ENCODE measurements around the gene PROS1. TPM values are rescaled to one million over a fixed set of nuclear protein-coding genes. Genes with fewer than 3 reads are reported as not detected.
"Not testable (repeated sequence)": the region's sequence is repeated elsewhere in the genome, so short reads cannot be mapped to it uniquely, and the experiment has no call there.

PROS1 gene
- total RNA-seq, 2 experiments from 2014 or later = 0.09 TPM; not detected in 1

DNA sequence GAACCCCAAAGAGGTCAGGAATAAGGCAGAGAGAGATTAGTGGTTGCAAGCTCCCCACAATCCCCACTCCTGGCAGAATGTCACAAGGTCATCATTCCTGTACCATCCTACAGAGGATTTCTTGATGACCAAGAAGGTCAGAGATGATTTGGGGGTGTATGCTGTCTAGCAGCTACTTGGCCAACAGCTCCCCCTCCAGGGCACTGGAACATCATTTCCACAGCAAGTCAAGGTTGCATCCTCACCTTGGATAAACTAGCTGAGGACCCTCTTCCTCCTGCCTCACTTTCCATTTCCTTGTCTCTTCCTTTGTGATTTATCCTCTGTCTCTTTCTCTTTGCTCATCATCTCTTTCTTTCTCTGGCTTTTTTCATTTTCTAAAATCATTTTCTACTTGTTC is 106.3 kb downstream of the PROS1 start:
- Histone ChIP-seq H2AFZ (ENCODE audit: low read length) (no peak overlapping the region), H3K4me3 (ENCODE audit: low read depth, low read length, poor library complexity, severe bottlenecking) (no peak overlapping the region), H3K4me1 (ENCODE audit: insufficient read depth, low read length, poor library complexity, severe bottlenecking) (no peaks in the 10 kb centered on the region), H3K79me2 (ENCODE audit: insufficient read depth, low read depth, low read length) (no peaks in the 10 kb centered on the region), H3K36me3 (ENCODE audit: insufficient read depth, low read length) (no peaks in the 10 kb centered on the region), H3K27ac (ENCODE audit: low read depth, low read length, poor library complexity, severe bottlenecking) (no peak overlapping the region), H3K9me3 (ENCODE audit: low read length) (no peaks in the 10 kb centered on the region), H3K9me2 (ENCODE audit: insufficient read depth, low read length) (no peaks in the 10 kb centered on the region), H4K20me1 (ENCODE audit: insufficient read depth, low read length) (no peaks in the 10 kb centered on the region), H3K4me2 (ENCODE audit: low read length) (no peak overlapping the region)
- TF ChIP-seq EZH2phosphoT487 (IDR thresholded peaks at IDR 0.05; ENCODE audit: borderline replicate concordance, low read depth, low read length) = no peak
- TF ChIP-seq, protein P1, sequence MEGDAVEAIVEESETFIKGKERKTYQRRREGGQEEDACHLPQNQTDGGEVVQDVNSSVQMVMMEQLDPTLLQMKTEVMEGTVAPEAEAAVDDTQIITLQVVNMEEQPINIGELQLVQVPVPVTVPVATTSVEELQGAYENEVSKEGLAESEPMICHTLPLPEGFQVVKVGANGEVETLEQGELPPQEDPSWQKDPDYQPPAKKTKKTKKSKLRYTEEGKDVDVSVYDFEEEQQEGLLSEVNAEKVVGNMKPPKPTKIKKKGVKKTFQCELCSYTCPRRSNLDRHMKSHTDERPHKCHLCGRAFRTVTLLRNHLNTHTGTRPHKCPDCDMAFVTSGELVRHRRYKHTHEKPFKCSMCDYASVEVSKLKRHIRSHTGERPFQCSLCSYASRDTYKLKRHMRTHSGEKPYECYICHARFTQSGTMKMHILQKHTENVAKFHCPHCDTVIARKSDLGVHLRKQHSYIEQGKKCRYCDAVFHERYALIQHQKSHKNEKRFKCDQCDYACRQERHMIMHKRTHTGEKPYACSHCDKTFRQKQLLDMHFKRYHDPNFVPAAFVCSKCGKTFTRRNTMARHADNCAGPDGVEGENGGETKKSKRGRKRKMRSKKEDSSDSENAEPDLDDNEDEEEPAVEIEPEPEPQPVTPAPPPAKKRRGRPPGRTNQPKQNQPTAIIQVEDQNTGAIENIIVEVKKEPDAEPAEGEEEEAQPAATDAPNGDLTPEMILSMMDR (conservative IDR thresholded peaks at IDR 0.05; ENCODE audit: low read length) = 0 out of 2 replicates have a peak, but pooled peaks have one; percentile 13
- ChIA-PET CTCF (ENCODE audit: unreplicated experiment) (no interaction called here), POLR2A (interaction anchor here (0.7 kb wide), 1 partner anchor 273 kb away, joined by 3 read pairs; no protein-coding TSS in a partner anchor)
- DNase-seq (ENCODE audit: low spot score) = no peak
- intact Hi-C loops (cut with micrococcal nuclease; ENCODE audit: unreplicated experiment) = no loop called here
- BruUV-seq (replicated peaks) = no TSS peak

GRCh38 chr3:93861017-93861416 is 112.7 kb downstream of the PROS1 start:
- Histone ChIP-seq H3K4me2 (ENCODE audit: low read length) (no peak overlapping the region), H3K79me2 (ENCODE audit: insufficient read depth, low read depth, low read length) (no peaks in the 10 kb centered on the region), H3K36me3 (ENCODE audit: insufficient read depth, low read length) (no peaks in the 10 kb centered on the region), H2AFZ (ENCODE audit: low read length) (no peak overlapping the region), H4K20me1 (ENCODE audit: insufficient read depth, low read length) (no peaks in the 10 kb centered on the region), H3K9me3 (ENCODE audit: low read length) (no peaks in the 10 kb centered on the region), H3K4me1 (ENCODE audit: insufficient read depth, low read length, poor library complexity, severe bottlenecking) (no peaks in the 10 kb centered on the region), H3K4me3 (ENCODE audit: low read depth, low read length, poor library complexity, severe bottlenecking) (no peak overlapping the region), H3K9me2 (ENCODE audit: insufficient read depth, low read length) (no peaks in the 10 kb centered on the region), H3K27ac (ENCODE audit: low read depth, low read length, poor library complexity, severe bottlenecking) (no peak overlapping the region)
- ChIA-PET POLR2A (interaction anchor here (0.6 to 0.9 kb wide), 2 partner anchors 10 to 44 kb away, joined by 3 read pairs; no protein-coding TSS in a partner anchor), CTCF (ENCODE audit: unreplicated experiment) (no interaction called here)
- TF ChIP-seq, protein P1 (conservative IDR thresholded peaks at IDR 0.05; ENCODE audit: low read length) = no peak
- no TSS peak for BruUV-seq (replicated peaks)
- intact Hi-C loops (cut with micrococcal nuclease; ENCODE audit: unreplicated experiment) = no loop called here
- DNase-seq (ENCODE audit: low spot score) = no peak

GRCh38 chr3:93855401-93855800 is 118.3 kb downstream of the PROS1 start:
- H3K4me3 ChIP-seq (ENCODE audit: low read depth, low read length, poor library complexity, severe bottlenecking) = no peak overlapping the region
- H3K9me2 ChIP-seq (ENCODE audit: insufficient read depth, low read length) = no peaks in the 10 kb centered on the region
- BruUV-seq (replicated peaks) = no TSS peak
- intact Hi-C loops (cut with micrococcal nuclease; ENCODE audit: unreplicated experiment) = no loop called here
- DNase-seq (ENCODE audit: low spot score) = no peak
- CTCF ChIA-PET (ENCODE audit: unreplicated experiment) = no interaction called here
- H3K9me3 ChIP-seq (ENCODE audit: low read length) = no peaks in the 10 kb centered on the region
- H4K20me1 ChIP-seq (ENCODE audit: insufficient read depth, low read length) = no peaks in the 10 kb centered on the region
- POLR2A ChIA-PET = no interaction called here
- no peaks in the 10 kb centered on the region for H3K79me2 ChIP-seq (ENCODE audit: insufficient read depth, low read depth, low read length)
- H3K36me3 ChIP-seq (ENCODE audit: insufficient read depth, low read length) = no peaks in the 10 kb centered on the region
- TF ChIP-seq, protein P1 (conservative IDR thresholded peaks at IDR 0.05; ENCODE audit: low read length) = no peak
- TF ChIP-seq EZH2phosphoT487 (IDR thresholded peaks at IDR 0.05; ENCODE audit: borderline replicate concordance, low read depth, low read length) = no peak
- no peak overlapping the region for H2AFZ ChIP-seq (ENCODE audit: low read length)
- H3K27ac ChIP-seq (ENCODE audit: low read depth, low read length, poor library complexity, severe bottlenecking) = no peak overlapping the region
- no peak overlapping the region for H3K4me2 ChIP-seq (ENCODE audit: low read length)
- no peaks in the 10 kb centered on the region for H3K4me1 ChIP-seq (ENCODE audit: insufficient read depth, low read length, poor library complexity, severe bottlenecking)

GRCh38 chr3:93852228-93852627 is 121.5 kb downstream of the PROS1 start:
- CTCF ChIA-PET (ENCODE audit: unreplicated experiment) = not testable (repeated sequence)

More at GRCh38 chr3:93852228-93852627, 121.5 kb downstream of the PROS1 start:
- H3K27ac ChIP-seq (ENCODE audit: low read depth, low read length, poor library complexity, severe bottlenecking); H3K79me2 ChIP-seq (ENCODE audit: insufficient read depth, low read depth, low read length); POLR2A ChIA-PET; BruUV-seq (replicated peaks); H3K4me1 ChIP-seq (ENCODE audit: insufficient read depth, low read length, poor library complexity, severe bottlenecking); H4K20me1 ChIP-seq (ENCODE audit: insufficient read depth, low read length); intact Hi-C loops (cut with micrococcal nuclease; ENCODE audit: unreplicated experiment); H3K9me3 ChIP-seq (ENCODE audit: low read length); H3K9me2 ChIP-seq (ENCODE audit: insufficient read depth, low read length); H3K4me2 ChIP-seq (ENCODE audit: low read length); DNase-seq (ENCODE audit: low spot score); H3K36me3 ChIP-seq (ENCODE audit: insufficient read depth, low read length); H3K4me3 ChIP-seq (ENCODE audit: low read depth, low read length, poor library complexity, severe bottlenecking); H2AFZ ChIP-seq (ENCODE audit: low read length): not testable (repeated sequence)
